Left lung (tissue), 10 donors: Measurements from ENCODE around the gene NSA2. TPM values are rescaled to one million over a fixed set of nuclear protein-coding genes. Genes with fewer than 3 reads are reported as not detected.

Experiments
- ATAC-seq: fragments of 200-7000 bp; cut with Tn5 transposase; one replicate; pipeline ENCODE4 v1.9.1; 2020; ENCODE audit warnings: moderate library complexity
- DNase-seq, 4 donors: peaks; one replicate each; pipeline ENCODE4 v3.0.0-alpha.2; 2013 to 2020
- H3K27ac ChIP-seq, 2 donors: fragments of 200-600 bp; sonication (generic) in 1 of 2; one replicate each; pipeline versions ENCODE4 v1.5.0 to v1.8.0; 2020 to 2021
- H3K27me3 ChIP-seq, 2 donors: fragments of 200-600 bp; sonication (generic) in 1 of 2; one replicate each; pipeline versions ENCODE4 v1.5.0 to v1.8.0; 2020 to 2021
- H3K36me3 ChIP-seq, 2 donors: fragments of 200-600 bp; sonication (generic) in 1 of 2; one replicate each; pipeline versions ENCODE4 v1.5.0 to v1.8.0; 2020 to 2021
- H3K4me1 ChIP-seq, 2 donors: fragments of 200-600 bp; one replicate each; pipeline ENCODE4 v1.8.0; 2021
- H3K4me3 ChIP-seq, 2 donors: fragments of 200-600 bp; sonication (generic) in 1 of 2; one replicate each; pipeline versions ENCODE4 v1.5.0 to v1.8.0; 2020 to 2021; ENCODE audit warnings: mild to moderate bottlenecking in 1 of 2
- H3K9me3 ChIP-seq, 2 donors: fragments of 200-600 bp; sonication (generic) in 1 of 2; one replicate each; pipeline versions ENCODE4 v1.5.0 to v1.8.0; 2020 to 2021
- CTCF ChIP-seq, 2 donors: fragments of 200-600 bp; sonication (generic) in 1 of 2; IDR thresholded peaks; one replicate each; pipeline versions ENCODE4 v1.5.0 to v1.8.0; 2021; ENCODE audit warnings: antibody characterized with exemption in 2 of 2
- intact Hi-C, 2 donors: fragments of 100-400 bp; cut with DNase I; formaldehyde crosslinking; loops; one replicate each; pipeline versions ENCODE4 v1.11.2 to v1.14.2; 2022
- polyA plus RNA-seq, 6 donors: library from polyadenylated mRNA; unstranded; fragments of 120-200 nt; gene quantifications; one replicate each; pipeline ENCODE4 v1.2.1, GENCODE V29; 2013; ENCODE audit not compliant: insufficient read length in 6 of 6
- total RNA-seq, 2 donors: library from RNA; stranded (reverse); fragmentation: NEBNext Ultra II Directional; extraction: Animal tissue kit (Norgen Biotek cat#: 25700); gene quantifications; one replicate each; pipeline ENCODE4 v1.2.1, GENCODE V29; 2021
- donor health status: DM: no; HTN: yes; CAD: no.
- donor health status: DM: no; HTN: no; CAD: no.

The NSA2 gene
- total and polyA plus RNA-seq, 8 donors = 43.8 to 270 (median 248) TPM

- intact Hi-C loops = no loop called here
- Histone ChIP-seq H3K4me3 (no peak overlapping the region), H3K27ac (no peak overlapping the region), H3K27me3 (no peaks in the 10 kb centered on the region), H3K36me3 (no peaks in the 10 kb centered on the region), H3K9me3 (no peaks in the 10 kb centered on the region), H3K4me1 (no peaks in the 10 kb centered on the region)
- ATAC-seq (no peak), DNase-seq (no peak)
- no peak for TF ChIP-seq CTCF (IDR thresholded peaks at IDR 0.05)
Observed at GRCh38 chr5:74829413-74829812, 62.4 kb downstream of the NSA2 start.

Other genes starting within 250 kb of the NSA2 start
- 10 to 100 TPM; 34.6 to 51.3 TPM for gene ENC1, start 126.5 kb upstream of the NSA2 start, total RNA-seq
- 100 to 1,000 TPM; 134 to 265 (median 197) TPM for gene ENC1, start 126.5 kb upstream of the NSA2 start, polyA plus RNA-seq
- gene HEXB, start 82.0 kb upstream of the NSA2 start, total RNA-seq = 100 to 1,000 TPM; 204 to 215 TPM
- gene HEXB, start 82.0 kb upstream of the NSA2 start, polyA plus RNA-seq = 10 to 100 TPM; 54.6 to 71.0 (median 62.5) TPM
- 10 to 100 TPM; 23.4 to 23.9 TPM for gene GFM2, start 132 bp upstream of the NSA2 start, total RNA-seq
- 10 to 100 TPM; 38.0 to 49.7 (median 44.8) TPM for gene GFM2, start 132 bp upstream of the NSA2 start, polyA plus RNA-seq
- 1 to 10 TPM in 1 of 2 donors, under 1 TPM in 1; 0.81 to 2.7 TPM for gene FAM169A, start 99.1 kb downstream of the NSA2 start, total RNA-seq
- gene FAM169A, start 99.1 kb downstream of the NSA2 start, polyA plus RNA-seq = 1 to 10 TPM; 4.6 to 6.3 (median 5.7) TPM